Eye (tissue), 1 donor: ENCODE measurements around the gene GPBAR1.

Source experiments
- DNase-seq: peaks from one replicate; pipeline ENCODE4 v3.0.0-alpha.2; 2015

Gene GPBAR1, protein sequence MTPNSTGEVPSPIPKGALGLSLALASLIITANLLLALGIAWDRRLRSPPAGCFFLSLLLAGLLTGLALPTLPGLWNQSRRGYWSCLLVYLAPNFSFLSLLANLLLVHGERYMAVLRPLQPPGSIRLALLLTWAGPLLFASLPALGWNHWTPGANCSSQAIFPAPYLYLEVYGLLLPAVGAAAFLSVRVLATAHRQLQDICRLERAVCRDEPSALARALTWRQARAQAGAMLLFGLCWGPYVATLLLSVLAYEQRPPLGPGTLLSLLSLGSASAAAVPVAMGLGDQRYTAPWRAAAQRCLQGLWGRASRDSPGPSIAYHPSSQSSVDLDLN

GRCh38 chr2:218260742-218261422 is at the start of gene GPBAR1:
TSS of gene GPBAR1 (plus strand) at chr2:218261015. CDS start at chr2:218262725, 1,710 bp downstream.
- peak; percentile 53 for DNase-seq

- no peak for DNase-seq
Measured at GRCh38 chr2:218214116-218214515, 46.7 kb upstream of the GPBAR1 start.

GRCh38 chr2:218216336-218216673 is 44.5 kb upstream of the GPBAR1 start:
- peak; percentile 9 for DNase-seq

- peak; percentile 98 for DNase-seq
Measured at GRCh38 chr2:218216674-218217359, 44.0 kb upstream of the GPBAR1 start, which contains the start of gene ARPC2. TSS of gene ARPC2 (plus strand) at chr2:218217189. CDS start at chr2:218217471, 282 bp downstream.

GRCh38 chr2:218217360-218218267 is 43.2 kb upstream of the GPBAR1 start:
- DNase-seq: peak; percentile 61

- peak; percentile 20 for DNase-seq
Measured at GRCh38 chr2:218218268-218219185, 42.3 kb upstream of the GPBAR1 start.

DNA sequence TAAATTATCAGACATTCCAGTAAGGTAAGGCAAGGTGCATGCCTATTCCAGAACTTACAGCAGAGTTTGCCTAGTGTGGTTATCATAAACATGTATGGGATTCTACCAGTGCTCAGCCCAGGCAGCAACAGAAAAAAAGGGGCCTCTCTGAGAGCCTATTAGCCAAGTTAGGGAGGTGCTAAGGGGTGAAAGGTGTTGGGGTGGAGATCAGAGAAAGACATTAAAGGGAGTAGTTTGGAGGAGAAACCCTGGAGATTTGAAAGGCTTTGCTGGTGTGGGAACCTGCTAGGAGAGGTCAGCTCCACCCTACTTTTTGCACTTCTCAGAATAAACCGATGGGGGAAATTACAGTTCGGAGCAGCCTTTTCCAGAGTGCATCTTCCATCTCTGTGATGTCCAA is 40.9 kb upstream of the GPBAR1 start:
- no peak for DNase-seq

GRCh38 chr2:218221000-218221399 is 39.8 kb upstream of the GPBAR1 start:
- DNase-seq: no peak

DNA sequence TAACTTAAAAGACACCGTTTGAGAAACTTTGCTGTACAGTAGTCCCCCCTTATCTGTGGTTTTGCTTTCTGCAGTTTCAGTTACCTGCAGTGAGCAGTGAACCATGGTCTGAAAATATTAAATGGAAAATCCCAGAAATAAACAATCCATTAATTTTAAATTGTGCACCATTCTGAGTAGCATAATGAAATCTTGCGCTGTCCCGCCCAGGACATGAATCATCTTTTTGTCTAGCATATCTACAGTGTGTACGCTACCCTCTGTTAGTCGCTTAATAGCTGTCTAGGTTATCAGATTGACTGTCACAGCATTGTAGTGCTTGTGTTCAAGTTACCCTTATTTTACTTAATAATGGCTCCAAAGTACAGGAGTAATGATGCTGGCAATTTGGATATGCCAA is 37.8 kb upstream of the GPBAR1 start:
- no peak for DNase-seq

DNA sequence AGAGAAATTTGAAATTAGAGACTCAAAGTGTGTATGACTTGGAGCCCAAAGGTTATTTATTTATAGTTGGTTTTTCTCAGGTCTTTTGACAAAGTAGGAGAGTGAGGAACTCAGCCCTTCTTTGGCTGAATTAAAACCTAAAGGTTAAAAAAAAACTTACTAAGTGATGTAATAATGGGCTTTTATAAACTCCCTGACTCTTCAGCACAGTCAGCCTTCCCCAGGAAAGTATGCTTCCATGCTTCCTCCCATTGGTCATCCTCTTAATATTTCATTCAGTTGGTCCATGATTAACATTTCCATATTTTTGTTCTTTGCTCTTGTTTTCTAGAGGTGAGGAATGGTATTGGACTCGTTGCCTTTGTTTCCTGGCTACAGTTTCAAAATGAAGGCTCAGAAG is 36.6 kb upstream of the GPBAR1 start:
- DNase-seq: no peak

DNA sequence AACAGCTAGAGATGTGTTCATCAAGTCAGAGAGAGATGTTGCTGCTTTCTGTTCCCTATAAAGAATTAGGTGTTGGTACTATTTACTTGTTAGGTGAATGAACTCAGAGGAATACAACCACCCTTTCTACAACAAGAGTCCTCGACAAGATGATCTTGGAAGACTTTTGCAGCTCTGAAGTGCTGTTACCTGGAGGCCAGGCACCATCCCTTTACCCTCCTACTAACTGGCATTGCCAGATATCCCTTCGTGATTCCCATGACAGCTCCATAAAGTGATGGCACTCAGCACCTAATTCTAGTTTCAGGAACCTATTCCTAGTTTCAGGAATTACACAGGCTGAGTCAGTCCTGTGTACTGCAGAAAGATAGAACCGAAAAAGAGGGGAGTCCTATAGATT is 33.9 kb upstream of the GPBAR1 start:
- no peak for DNase-seq

DNA sequence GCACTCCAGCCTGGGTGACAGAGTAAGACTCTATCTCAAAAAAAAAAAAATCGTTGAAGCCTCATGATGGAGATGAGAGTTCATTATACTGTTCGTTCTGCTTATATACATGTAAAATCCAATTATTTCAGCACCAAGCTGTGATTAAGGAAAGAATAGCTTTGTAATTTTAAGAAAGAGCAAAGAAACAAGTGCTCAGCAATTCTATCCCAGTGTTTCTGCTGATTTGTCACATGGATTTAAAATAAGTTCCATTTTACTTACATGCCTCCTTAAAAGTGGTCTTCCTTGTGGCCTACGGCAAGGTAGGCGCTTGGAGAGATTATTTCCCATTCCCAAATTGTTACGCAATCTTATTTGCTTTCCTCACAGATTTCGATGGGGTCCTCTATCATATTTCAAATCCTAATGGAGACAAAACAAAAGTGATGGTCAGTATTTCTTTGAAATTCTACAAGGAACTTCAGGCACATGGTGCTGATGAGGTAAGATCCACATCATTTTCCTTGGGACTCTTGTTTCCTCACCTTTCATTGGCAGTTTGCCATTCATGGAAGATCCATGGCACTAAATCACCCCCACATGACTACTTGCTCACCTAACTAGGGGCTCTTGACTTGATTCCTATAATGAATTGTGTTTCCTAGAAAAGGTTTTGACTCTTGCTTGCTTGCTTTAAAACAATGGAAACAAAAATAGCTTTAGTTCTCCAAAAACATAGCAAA is 32.3 kb upstream of the GPBAR1 start:
- DNase-seq: no peak

DNA sequence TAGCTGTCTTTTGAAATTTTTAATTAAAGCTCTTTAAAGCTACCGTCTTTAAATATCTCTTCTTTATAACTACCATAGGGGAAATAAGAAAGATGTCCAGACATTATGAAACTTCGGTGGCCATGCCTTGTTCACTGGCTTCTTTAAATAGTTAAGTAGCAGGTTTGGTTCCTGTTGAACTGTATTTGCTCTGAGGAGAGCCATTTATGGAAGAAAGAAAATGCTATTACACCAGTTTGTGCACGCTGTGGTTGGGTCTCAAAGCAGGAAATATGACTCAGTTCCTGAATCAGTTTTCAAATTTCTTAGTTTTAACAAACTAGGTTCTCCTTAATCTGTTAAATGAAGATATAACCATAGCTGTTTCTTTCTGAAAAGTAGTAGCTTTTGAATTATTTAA is 31.6 kb upstream of the GPBAR1 start:
- no peak for DNase-seq

- DNase-seq: no peak
Measured at GRCh38 chr2:218229851-218230250, 31.0 kb upstream of the GPBAR1 start.

- no peak for DNase-seq
Measured at GRCh38 chr2:218230882-218231281, 29.9 kb upstream of the GPBAR1 start.

- DNase-seq: no peak
Measured at GRCh38 chr2:218233543-218233942, 27.3 kb upstream of the GPBAR1 start.

DNA sequence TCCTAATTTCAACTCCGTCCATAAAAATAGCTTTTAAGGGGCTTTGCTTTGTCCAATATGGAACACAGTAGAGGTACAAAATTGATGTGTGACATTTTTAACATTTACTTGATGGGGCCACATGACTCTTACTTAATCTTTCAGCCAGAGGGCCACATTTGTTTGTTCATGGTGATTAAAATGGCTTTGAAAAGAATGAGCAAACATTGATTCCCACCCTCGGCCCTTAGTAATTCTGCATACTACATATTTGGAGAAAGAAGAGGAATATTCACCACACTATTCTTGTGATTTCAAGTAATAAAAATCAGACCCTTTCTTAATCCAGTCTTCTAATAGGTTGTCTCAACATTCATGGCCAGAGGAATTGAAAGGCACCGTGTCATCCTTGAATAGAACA is 26.3 kb upstream of the GPBAR1 start:
- no peak for DNase-seq

GRCh38 chr2:218235017-218235416 is 25.8 kb upstream of the GPBAR1 start:
- no peak for DNase-seq

DNA sequence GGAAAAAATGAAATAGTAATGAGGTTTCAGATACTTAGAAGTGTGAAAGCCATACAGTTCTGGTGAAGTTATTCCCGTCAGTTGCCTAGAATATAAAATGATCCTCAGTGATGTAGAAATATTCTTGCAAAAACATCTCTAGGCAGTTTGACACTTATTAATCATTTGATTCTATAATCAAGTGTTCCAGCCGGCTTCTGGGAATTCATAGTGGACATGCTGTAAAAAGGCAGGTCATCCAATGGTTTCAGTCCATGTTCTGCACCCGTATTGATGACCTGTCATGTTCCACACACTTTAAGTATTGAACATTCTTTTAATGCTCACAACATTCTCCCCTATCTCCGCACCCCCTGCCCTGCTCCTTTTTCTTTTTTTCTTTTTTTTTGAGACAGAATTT is 24.0 kb upstream of the GPBAR1 start:
- no peak for DNase-seq

- no peak for DNase-seq
Measured at GRCh38 chr2:218238887-218239286, 21.9 kb upstream of the GPBAR1 start.

- no peak for DNase-seq
Measured at GRCh38 chr2:218244204-218244603, 16.6 kb upstream of the GPBAR1 start.
